ENCODE measurements around the gene TRIOBP. TPM values are rescaled to one million over a fixed set of nuclear protein-coding genes. Genes with fewer than 3 reads are reported as not detected.

TRIOBP gene
- total RNA-seq, 1 donor from 2014 or later, result 40.6 TPM

- Mint-ChIP-seq H3K4me1 (ENCODE audit: low read depth, unreplicated experiment) (peaks cover 6% of the 10 kb centered on the region), H3K4me3 (ENCODE audit: unreplicated experiment) (peak overlapping the region; percentile 84), H3K27me3 (ENCODE audit: low read depth, unreplicated experiment) (peaks cover 33% of the 10 kb centered on the region), H3K36me3 (ENCODE audit: low read depth, unreplicated experiment) (no peaks in the 10 kb centered on the region), H3K27ac (ENCODE audit: unreplicated experiment) (peak overlapping the region; percentile 47), H3K9me3 (ENCODE audit: unreplicated experiment) (no peaks in the 10 kb centered on the region)
- no peak overlapping the region for H3K27ac ChIP-seq (ENCODE audit: low read depth, low read length)
- peak overlapping the region; percentile 97 for H3K4me2 ChIP-seq (ENCODE audit: low read length)
- DNase-seq (ENCODE audit: low read depth) (no peak), FAIRE-seq (no peak)
- peak overlapping the region; percentile 81 for H2AFZ ChIP-seq (ENCODE audit: low read depth, low read length)
- no peaks in the 10 kb centered on the region for H3K36me3 ChIP-seq (ENCODE audit: insufficient read depth, low read length)
- H3K9ac ChIP-seq (ENCODE audit: low read length), result peak overlapping the region; percentile 77
- TF ChIP-seq EZH2 (IDR thresholded peaks at IDR 0.05; ENCODE audit: insufficient read depth, low read length) (no peak), CTCF (IDR thresholded peaks at IDR 0.05; ENCODE audit: insufficient read depth, low read depth, low read length) (no peak)
- H3K79me2 ChIP-seq (ENCODE audit: insufficient read depth, low read length), result peaks cover 5% of the 10 kb centered on the region
- H4K20me1 ChIP-seq (ENCODE audit: insufficient read depth, low read length), result peaks cover 4% of the 10 kb centered on the region
- H3K27me3 ChIP-seq (ENCODE audit: insufficient read depth, low read length), result no peaks in the 10 kb centered on the region
- peak overlapping the region; percentile 58 for H3K4me3 ChIP-seq (ENCODE audit: insufficient read depth, low read depth, low read length)
- peaks cover 38% of the 10 kb centered on the region for H3K4me1 ChIP-seq (ENCODE audit: insufficient read depth, low read length)
- no peaks in the 10 kb centered on the region for H3K9me3 ChIP-seq (ENCODE audit: insufficient read depth, low read depth, low read length)
Measured at GRCh38 chr22:37802310-37803194, 105.7 kb downstream of the TRIOBP start.

GRCh38 chr22:37803195-37803638 is 106.4 kb downstream of the TRIOBP start:
- Histone ChIP-seq H3K79me2 (ENCODE audit: insufficient read depth, low read length) (peaks cover 5% of the 10 kb centered on the region), H3K4me2 (ENCODE audit: low read length) (peak overlapping the region; percentile 97), H2AFZ (ENCODE audit: low read depth, low read length) (peak overlapping the region; percentile 81), H3K27me3 (ENCODE audit: insufficient read depth, low read length) (no peaks in the 10 kb centered on the region), H3K4me1 (ENCODE audit: insufficient read depth, low read length) (peaks cover 40% of the 10 kb centered on the region), H3K9ac (ENCODE audit: low read length) (no peak overlapping the region), H4K20me1 (ENCODE audit: insufficient read depth, low read length) (peaks cover 4% of the 10 kb centered on the region), H3K36me3 (ENCODE audit: insufficient read depth, low read length) (no peaks in the 10 kb centered on the region), H3K27ac (ENCODE audit: low read depth, low read length) (no peak overlapping the region), H3K9me3 (ENCODE audit: insufficient read depth, low read depth, low read length) (no peaks in the 10 kb centered on the region), H3K4me3 (ENCODE audit: insufficient read depth, low read depth, low read length) (peak overlapping the region; percentile 58)
- DNase-seq (ENCODE audit: low read depth) (no peak), FAIRE-seq (peak; percentile 17)
- H3K27ac Mint-ChIP-seq (ENCODE audit: unreplicated experiment), result peak overlapping the region; percentile 47
- H3K4me3 Mint-ChIP-seq (ENCODE audit: unreplicated experiment), result peak overlapping the region; percentile 84
- H3K36me3 Mint-ChIP-seq (ENCODE audit: low read depth, unreplicated experiment), result peaks cover 1% of the 10 kb centered on the region
- H3K4me1 Mint-ChIP-seq (ENCODE audit: low read depth, unreplicated experiment), result peaks cover 6% of the 10 kb centered on the region
- TF ChIP-seq EZH2 (IDR thresholded peaks at IDR 0.05; ENCODE audit: insufficient read depth, low read length) (no peak), CTCF (IDR thresholded peaks at IDR 0.05; ENCODE audit: insufficient read depth, low read depth, low read length) (no peak)
- peaks cover 26% of the 10 kb centered on the region for H3K27me3 Mint-ChIP-seq (ENCODE audit: low read depth, unreplicated experiment)
- no peaks in the 10 kb centered on the region for H3K9me3 Mint-ChIP-seq (ENCODE audit: unreplicated experiment)

Data from astrocyte (in vitro differentiated cells and primary cell).